ENCODE results near the gene FLRT2.

DNA sequence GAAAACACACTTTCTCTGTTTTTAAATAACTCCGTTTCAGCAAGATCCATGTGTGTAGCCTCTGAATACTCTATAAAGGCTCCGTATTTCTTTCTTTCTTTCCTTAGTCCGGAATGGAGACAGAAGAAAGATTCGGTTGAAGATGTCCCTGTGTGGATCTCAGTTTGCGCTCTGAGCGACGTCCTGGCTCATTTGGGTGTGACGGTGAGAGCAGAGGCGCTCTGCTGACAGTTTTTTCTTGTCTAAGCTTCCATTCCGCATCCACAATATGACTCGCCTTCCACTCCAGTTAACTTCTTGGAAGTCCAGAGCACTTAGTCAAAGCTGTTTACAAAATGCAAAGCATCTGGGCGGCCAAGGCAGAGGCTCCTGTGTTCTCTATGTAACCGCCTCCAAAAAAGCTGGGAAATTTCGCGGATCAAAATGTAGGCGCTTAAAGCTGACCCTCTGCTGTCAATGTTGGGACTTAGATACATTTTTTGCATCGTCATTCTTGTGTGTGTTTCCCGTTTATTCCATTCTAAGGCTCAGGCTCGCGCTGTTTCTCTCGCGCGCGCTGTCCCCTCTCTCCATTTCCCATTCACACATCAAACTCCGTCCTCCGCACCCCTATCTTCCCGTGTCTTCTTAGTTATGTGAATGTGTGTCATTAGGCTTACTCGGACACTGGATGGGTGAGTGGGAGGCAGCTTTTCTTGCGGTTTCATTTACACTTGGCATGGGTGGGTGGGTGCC, 880 bp upstream of the FLRT2 start:
- TF ChIP-seq, protein P1, sequence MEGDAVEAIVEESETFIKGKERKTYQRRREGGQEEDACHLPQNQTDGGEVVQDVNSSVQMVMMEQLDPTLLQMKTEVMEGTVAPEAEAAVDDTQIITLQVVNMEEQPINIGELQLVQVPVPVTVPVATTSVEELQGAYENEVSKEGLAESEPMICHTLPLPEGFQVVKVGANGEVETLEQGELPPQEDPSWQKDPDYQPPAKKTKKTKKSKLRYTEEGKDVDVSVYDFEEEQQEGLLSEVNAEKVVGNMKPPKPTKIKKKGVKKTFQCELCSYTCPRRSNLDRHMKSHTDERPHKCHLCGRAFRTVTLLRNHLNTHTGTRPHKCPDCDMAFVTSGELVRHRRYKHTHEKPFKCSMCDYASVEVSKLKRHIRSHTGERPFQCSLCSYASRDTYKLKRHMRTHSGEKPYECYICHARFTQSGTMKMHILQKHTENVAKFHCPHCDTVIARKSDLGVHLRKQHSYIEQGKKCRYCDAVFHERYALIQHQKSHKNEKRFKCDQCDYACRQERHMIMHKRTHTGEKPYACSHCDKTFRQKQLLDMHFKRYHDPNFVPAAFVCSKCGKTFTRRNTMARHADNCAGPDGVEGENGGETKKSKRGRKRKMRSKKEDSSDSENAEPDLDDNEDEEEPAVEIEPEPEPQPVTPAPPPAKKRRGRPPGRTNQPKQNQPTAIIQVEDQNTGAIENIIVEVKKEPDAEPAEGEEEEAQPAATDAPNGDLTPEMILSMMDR (IDR thresholded peaks at IDR 0.05 in 4 of 5, conservative IDR thresholded peaks at IDR 0.05 in 1 of 5), result peak in 1 of 5 experiments; percentile 5
- no peak for TF ChIP-seq POLR2A (IDR thresholded peaks at IDR 0.05)
